WTC11 (cell line): ENCODE data around the gene MARCO.

Experiments
- SP1 ChIP-seq: sonication (generic); formaldehyde crosslinking; conservative IDR thresholded peaks from 2 replicates; pipeline ENCODE4 v1.8.1; 2022; ENCODE audit warnings: missing genetic modification reagents
- TCF7 ChIP-seq: sonication (generic); formaldehyde crosslinking; IDR thresholded peaks from 2 replicates; pipeline ENCODE4 v1.8.0; 2022; ENCODE audit warnings: mild to moderate bottlenecking, low read depth, missing genetic modification reagents, moderate library complexity
- ZBTB21 ChIP-seq: sonication (generic); formaldehyde crosslinking; IDR thresholded peaks from 2 replicates; pipeline ENCODE4 v1.8.1; 2023; ENCODE audit warnings: mild to moderate bottlenecking, missing genetic modification reagents, borderline replicate concordance
- TF ChIP-seq, protein P1 (sequence below): fragments of 200-600 bp; IDR thresholded peaks from 2 replicates; pipeline ENCODE4 v1.8.0; 2022; ENCODE audit warnings: antibody characterized with exemption
- TF ChIP-seq, protein P2 (sequence below): sonication (generic); formaldehyde crosslinking; IDR thresholded peaks from 2 replicates; pipeline ENCODE4 v1.8.1; 2022; ENCODE audit warnings: low read depth, missing genetic modification reagents, borderline replicate concordance

DNA sequence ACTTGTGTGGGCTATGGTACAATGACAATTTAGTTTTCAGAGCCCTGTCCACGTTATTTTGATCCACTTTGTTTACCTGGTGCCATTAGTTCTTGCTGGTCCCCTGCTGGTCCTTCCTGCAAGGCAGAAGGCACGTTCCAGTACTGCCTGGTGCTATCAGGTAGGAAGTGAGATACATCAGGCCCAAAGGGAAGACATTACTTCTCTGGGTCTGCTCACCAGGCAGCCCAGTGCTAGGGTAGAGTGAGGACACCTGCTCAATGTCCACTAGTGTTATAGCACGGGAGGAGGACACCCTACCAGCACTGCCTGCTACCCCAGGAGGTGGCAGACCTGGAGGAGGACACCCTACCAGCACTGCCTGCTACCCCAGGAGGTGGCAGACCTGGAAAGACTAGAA lies 23.7 kb downstream of the MARCO start:
- TF ChIP-seq SP1 (CRISPR knock-in tag) (no peak), TCF7 (no peak), ZBTB21 (CRISPR knock-in tag) (no peak)
- TF ChIP-seq, protein P1, sequence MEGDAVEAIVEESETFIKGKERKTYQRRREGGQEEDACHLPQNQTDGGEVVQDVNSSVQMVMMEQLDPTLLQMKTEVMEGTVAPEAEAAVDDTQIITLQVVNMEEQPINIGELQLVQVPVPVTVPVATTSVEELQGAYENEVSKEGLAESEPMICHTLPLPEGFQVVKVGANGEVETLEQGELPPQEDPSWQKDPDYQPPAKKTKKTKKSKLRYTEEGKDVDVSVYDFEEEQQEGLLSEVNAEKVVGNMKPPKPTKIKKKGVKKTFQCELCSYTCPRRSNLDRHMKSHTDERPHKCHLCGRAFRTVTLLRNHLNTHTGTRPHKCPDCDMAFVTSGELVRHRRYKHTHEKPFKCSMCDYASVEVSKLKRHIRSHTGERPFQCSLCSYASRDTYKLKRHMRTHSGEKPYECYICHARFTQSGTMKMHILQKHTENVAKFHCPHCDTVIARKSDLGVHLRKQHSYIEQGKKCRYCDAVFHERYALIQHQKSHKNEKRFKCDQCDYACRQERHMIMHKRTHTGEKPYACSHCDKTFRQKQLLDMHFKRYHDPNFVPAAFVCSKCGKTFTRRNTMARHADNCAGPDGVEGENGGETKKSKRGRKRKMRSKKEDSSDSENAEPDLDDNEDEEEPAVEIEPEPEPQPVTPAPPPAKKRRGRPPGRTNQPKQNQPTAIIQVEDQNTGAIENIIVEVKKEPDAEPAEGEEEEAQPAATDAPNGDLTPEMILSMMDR: no peak
- TF ChIP-seq, protein P2, sequence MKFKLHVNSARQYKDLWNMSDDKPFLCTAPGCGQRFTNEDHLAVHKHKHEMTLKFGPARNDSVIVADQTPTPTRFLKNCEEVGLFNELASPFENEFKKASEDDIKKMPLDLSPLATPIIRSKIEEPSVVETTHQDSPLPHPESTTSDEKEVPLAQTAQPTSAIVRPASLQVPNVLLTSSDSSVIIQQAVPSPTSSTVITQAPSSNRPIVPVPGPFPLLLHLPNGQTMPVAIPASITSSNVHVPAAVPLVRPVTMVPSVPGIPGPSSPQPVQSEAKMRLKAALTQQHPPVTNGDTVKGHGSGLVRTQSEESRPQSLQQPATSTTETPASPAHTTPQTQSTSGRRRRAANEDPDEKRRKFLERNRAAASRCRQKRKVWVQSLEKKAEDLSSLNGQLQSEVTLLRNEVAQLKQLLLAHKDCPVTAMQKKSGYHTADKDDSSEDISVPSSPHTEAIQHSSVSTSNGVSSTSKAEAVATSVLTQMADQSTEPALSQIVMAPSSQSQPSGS (CRISPR knock-in tag): no peak
